ENCODE measurements around the gene PTGFRN.

The PTGFRN gene

GRCh38 chr1:116891396-116892079, 18.2 kb upstream of the PTGFRN start:
- TF ChIP-seq CTCF (IDR thresholded peaks at IDR 0.05; ENCODE audit: insufficient read depth, low read length, poor library complexity, severe bottlenecking), result no peak
- TF ChIP-seq EZH2phosphoT487 (conservative IDR thresholded peaks at IDR 0.05; ENCODE audit: low read length), result no peak
- Histone ChIP-seq H3K27me3 (ENCODE audit: low read length) (no peaks in the 10 kb centered on the region; the same call in 1 of the 2 replicates), H3K9me3 (ENCODE audit: insufficient read depth, low read length) (peaks cover 4% of the 10 kb centered on the region; the same call in 1 of the 2 replicates), H3F3A (ENCODE audit: insufficient read depth) (no peaks in the 10 kb centered on the region), H3K79me2 (ENCODE audit: insufficient read depth, low read length) (no peaks in the 10 kb centered on the region), H3K36me3 (ENCODE audit: low read length) (no peaks in the 10 kb centered on the region), H4K20me1 (ENCODE audit: low read depth, low read length) (no peaks in the 10 kb centered on the region), H3K9ac (ENCODE audit: low read length) (no peak overlapping the region), H3K9me2 (replicated peaks; ENCODE audit: insufficient read depth, low read length) (no peaks in the 10 kb centered on the region), H3K4me2 (ENCODE audit: low read depth, low read length, poor library complexity, severe bottlenecking) (no peak overlapping the region), H3K4me3 (ENCODE audit: insufficient read depth, low read length, poor library complexity, severe bottlenecking) (no peak overlapping the region), H2AFZ (ENCODE audit: low read depth, low read length, severe bottlenecking) (no peak overlapping the region), H3K27ac (ENCODE audit: low read depth, low read length) (no peak overlapping the region)

GRCh38 chr1:116895073-116895472, 14.6 kb upstream of the PTGFRN start:
- H3K9me2 ChIP-seq (replicated peaks; ENCODE audit: insufficient read depth, low read length), result no peaks in the 10 kb centered on the region
- no peak overlapping the region for H3K27ac ChIP-seq (ENCODE audit: low read depth, low read length)
- no peaks in the 10 kb centered on the region; the same call in 1 of the 2 replicates for H3K27me3 ChIP-seq (ENCODE audit: low read length)
- H3F3A ChIP-seq (ENCODE audit: insufficient read depth), result no peaks in the 10 kb centered on the region
- no peaks in the 10 kb centered on the region for H3K79me2 ChIP-seq (ENCODE audit: insufficient read depth, low read length)
- H3K4me2 ChIP-seq (ENCODE audit: low read depth, low read length, poor library complexity, severe bottlenecking), result no peak overlapping the region
- TF ChIP-seq CTCF (IDR thresholded peaks at IDR 0.05; ENCODE audit: insufficient read depth, low read length, poor library complexity, severe bottlenecking) (no peak), EZH2phosphoT487 (conservative IDR thresholded peaks at IDR 0.05; ENCODE audit: low read length) (no peak)
- H3K4me3 ChIP-seq (ENCODE audit: insufficient read depth, low read length, poor library complexity, severe bottlenecking), result no peak overlapping the region
- H2AFZ ChIP-seq (ENCODE audit: low read depth, low read length, severe bottlenecking), result no peak overlapping the region
- no peaks in the 10 kb centered on the region for H3K36me3 ChIP-seq (ENCODE audit: low read length)
- no peaks in the 10 kb centered on the region for H4K20me1 ChIP-seq (ENCODE audit: low read depth, low read length)
- peaks cover 4% of the 10 kb centered on the region; the same call in 1 of the 2 replicates for H3K9me3 ChIP-seq (ENCODE audit: insufficient read depth, low read length)
- no peak overlapping the region for H3K9ac ChIP-seq (ENCODE audit: low read length)

- Histone ChIP-seq H3K9ac (ENCODE audit: low read length) (no peak overlapping the region), H3F3A (ENCODE audit: insufficient read depth) (no peaks in the 10 kb centered on the region), H2AFZ (ENCODE audit: low read depth, low read length, severe bottlenecking) (no peak overlapping the region), H3K27me3 (ENCODE audit: low read length) (no peaks in the 10 kb centered on the region; the same call in 1 of the 2 replicates), H3K9me2 (replicated peaks; ENCODE audit: insufficient read depth, low read length) (no peaks in the 10 kb centered on the region), H3K79me2 (ENCODE audit: insufficient read depth, low read length) (no peaks in the 10 kb centered on the region), H3K27ac (ENCODE audit: low read depth, low read length) (no peak overlapping the region), H3K4me2 (ENCODE audit: low read depth, low read length, poor library complexity, severe bottlenecking) (no peak overlapping the region), H3K9me3 (ENCODE audit: insufficient read depth, low read length) (peaks cover 4% of the 10 kb centered on the region; the same call in 1 of the 2 replicates), H3K4me3 (ENCODE audit: insufficient read depth, low read length, poor library complexity, severe bottlenecking) (no peak overlapping the region), H4K20me1 (ENCODE audit: low read depth, low read length) (no peaks in the 10 kb centered on the region), H3K36me3 (ENCODE audit: low read length) (no peaks in the 10 kb centered on the region)
- TF ChIP-seq EZH2phosphoT487 (conservative IDR thresholded peaks at IDR 0.05; ENCODE audit: low read length) (no peak), CTCF (IDR thresholded peaks at IDR 0.05; ENCODE audit: insufficient read depth, low read length, poor library complexity, severe bottlenecking) (no peak)
Observed at GRCh38 chr1:116899529-116899928, 10.2 kb upstream of the PTGFRN start.
